ENCODE results near the gene SSH2. TPM values are rescaled to one million over a fixed set of nuclear protein-coding genes. Genes with fewer than 3 reads are reported as not detected.

Gene SSH2
- total and polyA plus RNA-seq, 9 of the 15 experiments (the other 6 are each of a cell fraction or from before 2014, with no cell fraction given), result 3.9 to 16.1 (median 10.2) TPM

- TF ChIP-seq ZBTB40 (IDR thresholded peaks at IDR 0.05) (peak; percentile 26; the same call in 1 of the 2 replicates), ZBTB40 (CRISPR knock-in tag; IDR thresholded peaks at IDR 0.05) (no peak), BDP1 (IDR thresholded peaks at IDR 0.05; ENCODE audit: insufficient read depth, insufficient read length) (no peak), MGA (IDR thresholded peaks at IDR 0.05) (peak; percentile 38; the same call in 1 of the 2 replicates), BMI1 (IDR thresholded peaks at IDR 0.05; ENCODE audit: low read length) (no peak), SOX6 (IDR thresholded peaks at IDR 0.05) (no peak)
Observed at GRCh38 chr17:29930409-29931010, 482 bp upstream of the SSH2 start (continued).
